Prostate gland (tissue), 2 donors: ENCODE data around the gene NOD2.

Experiments
- CTCF ChIP-seq, 4 experiments: fragments of 200-600 bp in 2 of 4; fragments of 450-650 bp in 2 of 4; sonication (generic) in 2 of 4; IDR thresholded peaks; 1 replicate in 3 of 4; 2 replicates in 1 of 4; pipeline ENCODE4 v1.5.1; 2016 to 2019; ENCODE audit warnings: antibody characterized with exemption in 4 of 4, mild to moderate bottlenecking in 2 of 4, moderate library complexity in 2 of 4
- POLR2AphosphoS5 ChIP-seq: sonication (generic); formaldehyde crosslinking; IDR thresholded peaks from one replicate; pipeline ENCODE4 v1.6.1; 2017; ENCODE audit warnings: antibody characterized with exemption

- TF ChIP-seq POLR2AphosphoS5 (no peak), CTCF (IDR thresholded peaks at IDR 0.05) (no peak)
These were observed 4.5 kb upstream of the NOD2 start for GRCh38 chr16:50688867-50689266.
